NCI-H146 treated with DMSO at 0.1 percent for 48 hours (cell line): ENCODE measurements around the gene SOX8.

Source experiments
- DNase-seq: peaks from one replicate; lab custom pipeline; 2025; ENCODE audit not compliant: unreplicated experiment; lab: John Stamatoyannopoulos, UW

SOX8 gene

DNA sequence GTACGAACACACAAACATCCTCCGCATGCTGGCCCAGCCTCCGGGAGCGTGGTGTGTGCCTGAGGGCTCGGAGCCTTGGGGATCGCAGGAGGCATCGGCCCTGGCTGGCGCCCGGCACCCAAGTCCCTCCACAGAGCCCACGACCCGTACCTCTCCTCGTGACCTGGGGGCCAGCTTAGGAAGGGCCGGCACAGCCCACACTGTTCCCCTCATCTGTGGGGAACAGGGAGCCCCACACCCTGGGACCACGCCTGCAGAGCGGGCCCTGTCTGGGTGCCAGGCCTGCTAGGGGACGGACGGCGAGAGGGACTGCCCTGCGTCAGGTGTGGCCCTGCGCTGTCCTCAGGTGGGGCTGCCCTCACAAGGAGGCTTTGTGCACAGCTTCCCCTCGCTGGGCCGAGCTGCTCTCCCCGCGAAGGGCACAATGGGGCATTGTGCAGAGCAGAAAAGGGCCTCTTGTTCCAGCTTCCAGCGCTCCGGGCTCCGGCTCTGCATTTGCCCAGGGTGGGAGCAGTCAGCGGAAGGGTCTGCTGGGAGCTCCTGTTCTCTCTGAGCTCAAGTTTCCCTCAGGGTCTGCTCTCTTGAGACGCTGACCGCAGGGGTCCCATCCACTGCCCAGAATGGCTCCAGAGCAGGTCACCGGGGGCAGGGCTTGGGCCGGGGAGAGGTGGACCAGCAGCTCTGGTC is 9.1 kb upstream of the SOX8 start:
- DNase-seq = no peak

DNA sequence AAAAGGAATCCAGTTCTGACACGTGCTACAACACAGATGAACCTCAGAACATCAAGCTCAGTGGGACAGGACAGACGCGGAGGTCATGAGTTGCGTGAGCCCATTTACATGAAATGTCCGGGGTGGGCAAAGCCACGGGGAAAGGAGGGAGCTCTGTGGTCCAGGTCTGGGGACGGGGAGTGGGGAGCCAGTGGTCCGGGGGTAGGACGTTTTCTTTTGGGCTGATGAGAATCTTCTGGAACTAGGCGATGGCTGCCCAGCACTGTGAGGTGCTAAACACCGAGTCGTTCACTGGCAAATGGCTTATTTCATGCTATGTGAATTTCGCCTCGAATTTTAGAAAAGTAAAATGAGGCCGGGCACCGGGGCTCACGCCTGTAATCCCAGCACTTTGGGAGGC is 8.2 kb upstream of the SOX8 start:
- DNase-seq = no peak

DNA sequence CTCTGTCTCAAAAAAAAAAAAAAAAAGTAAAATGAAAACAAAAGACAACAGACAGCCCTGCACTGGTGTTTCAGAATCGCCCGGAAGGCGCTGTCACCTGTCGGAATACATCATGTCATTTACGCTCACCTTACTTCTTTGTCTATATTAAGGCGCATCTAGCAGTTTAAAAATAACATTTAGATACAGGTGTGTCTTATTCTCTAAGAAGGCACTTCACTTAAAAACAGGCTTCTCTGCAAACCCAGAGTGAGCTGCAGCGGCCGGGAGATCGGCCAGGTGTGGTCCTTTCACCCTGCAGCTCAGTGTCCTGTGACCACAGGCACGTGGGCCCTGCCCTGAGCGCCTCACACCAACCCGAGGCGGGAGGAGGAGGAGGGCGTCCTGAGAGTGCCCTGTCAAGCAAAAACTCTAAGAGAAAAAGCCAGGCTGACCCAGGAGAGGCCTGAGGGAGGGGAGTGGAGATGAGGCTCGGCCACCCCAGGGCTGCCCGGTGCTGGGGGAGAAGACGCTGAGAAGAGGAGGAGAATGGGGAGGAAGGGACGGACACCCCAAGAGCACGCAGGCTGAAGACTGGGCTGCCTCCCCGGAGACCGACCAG is 7.5 kb upstream of the SOX8 start:
- DNase-seq = no peak

GRCh38 chr16:974611-975261 is 6.8 kb upstream of the SOX8 start:
- no peak for DNase-seq

- no peak for DNase-seq
These were observed 6.3 kb upstream of the SOX8 start for GRCh38 chr16:975291-975690.

- no peak for DNase-seq
These were observed 5.1 kb upstream of the SOX8 start for GRCh38 chr16:976389-976931.

DNA sequence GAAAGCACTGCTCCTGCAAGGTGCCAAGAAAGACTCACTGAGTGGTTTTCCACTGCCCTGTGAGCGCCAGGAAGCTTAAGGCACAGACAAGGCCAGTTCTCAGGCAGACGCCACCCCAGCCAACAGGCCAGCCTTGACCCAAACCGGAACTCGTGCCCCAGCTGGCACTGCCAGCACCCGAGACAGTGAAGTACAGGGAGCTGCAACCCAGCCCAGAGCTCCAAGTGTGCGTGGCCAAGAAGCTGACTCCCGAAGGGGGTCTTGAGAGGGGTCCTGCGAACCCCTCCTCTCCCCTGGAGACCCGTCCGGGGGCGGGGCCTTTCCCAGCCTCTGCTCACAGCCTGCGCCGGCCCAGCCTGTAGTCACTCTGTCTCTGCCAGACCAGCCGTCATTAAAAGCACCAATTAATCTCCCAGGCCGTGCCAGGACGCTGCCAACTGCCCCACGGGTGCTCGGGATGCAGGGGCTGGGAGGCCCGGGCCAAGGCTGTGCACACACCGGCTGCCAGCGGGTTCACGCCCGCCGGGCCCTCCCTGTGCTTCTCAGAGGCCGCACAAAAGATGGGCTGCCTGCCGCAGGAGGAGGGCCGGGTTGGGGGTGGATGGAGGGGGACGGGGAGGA is 4.4 kb upstream of the SOX8 start:
- no peak for DNase-seq

GRCh38 chr16:977896-978295 is 3.7 kb upstream of the SOX8 start:
- DNase-seq = no peak

GRCh38 chr16:978403-978802 is 3.2 kb upstream of the SOX8 start:
- no peak for DNase-seq

- no peak for DNase-seq
These were observed 2.4 kb upstream of the SOX8 start for GRCh38 chr16:979147-979546.

GRCh38 chr16:979859-980594 is 1.5 kb upstream of the SOX8 start:
- DNase-seq = no peak

DNA sequence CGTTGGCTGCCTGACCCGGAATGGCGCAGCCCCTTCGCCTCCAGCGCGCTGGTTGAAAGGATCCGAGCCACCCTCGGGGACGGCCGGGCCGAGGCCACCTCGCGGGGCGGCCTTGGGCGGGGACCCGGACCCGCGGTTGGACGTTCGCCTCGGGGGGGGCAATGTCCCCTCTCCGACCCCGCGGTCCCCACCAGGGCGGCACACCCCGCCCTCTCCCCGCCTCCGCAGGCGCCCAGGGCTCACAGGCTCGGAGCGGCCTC is 1.0 kb upstream of the SOX8 start:
- DNase-seq = no peak

GRCh38 chr16:982145-983043 is 824 bp downstream of the SOX8 start:
- DNase-seq = no peak

DNA sequence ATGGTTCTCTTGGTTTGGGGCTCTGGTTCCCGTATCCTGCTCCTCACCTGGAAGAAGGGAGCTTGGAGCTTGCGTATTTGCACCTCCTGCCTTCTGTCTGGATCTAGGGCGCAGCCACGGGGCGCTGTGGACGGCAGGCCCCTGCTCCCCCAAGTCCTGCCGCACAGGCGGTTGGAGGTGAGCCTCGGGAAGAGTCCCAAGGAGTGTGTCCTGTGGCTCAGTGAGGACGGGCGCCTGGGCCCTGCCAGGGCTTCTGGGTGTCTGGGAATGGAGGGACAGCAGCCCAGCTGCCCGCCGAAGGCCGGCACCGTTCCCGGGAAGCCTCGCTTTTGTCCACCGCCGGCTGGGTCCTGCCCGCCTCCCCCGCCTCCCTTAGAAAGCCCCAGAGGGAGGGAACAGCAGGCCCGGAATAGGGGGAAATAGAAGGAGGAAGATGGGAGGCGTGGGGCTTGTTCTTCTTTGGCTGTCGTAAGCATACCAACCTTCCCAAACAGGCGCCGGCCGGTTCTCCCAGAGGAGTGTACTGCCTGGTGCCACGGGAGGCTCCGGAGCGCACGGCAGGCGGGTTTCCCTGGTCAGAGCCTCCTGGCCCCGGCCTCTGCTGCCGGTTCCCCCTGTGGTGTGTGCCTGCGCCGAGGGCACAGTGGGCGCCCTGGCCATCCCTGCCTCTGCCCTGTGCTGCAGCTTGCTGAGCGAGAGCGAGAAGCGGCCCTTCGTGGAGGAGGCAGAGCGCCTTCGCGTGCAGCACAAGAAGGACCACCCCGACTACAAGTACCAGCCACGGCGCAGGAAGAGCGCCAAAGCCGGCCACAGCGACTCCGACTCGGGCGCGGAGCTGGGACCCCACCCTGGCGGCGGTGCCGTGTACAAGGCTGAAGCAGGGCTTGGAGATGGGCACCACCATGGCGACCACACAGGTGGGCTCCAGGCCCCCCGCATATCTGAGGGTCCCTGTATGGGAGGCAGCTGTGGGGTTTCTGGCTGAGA is 1.8 kb downstream of the SOX8 start:
- no peak for DNase-seq

GRCh38 chr16:984121-984694 is 2.6 kb downstream of the SOX8 start:
- DNase-seq = no peak

- no peak for DNase-seq
These were observed 3.4 kb downstream of the SOX8 start for GRCh38 chr16:984736-985636.

GRCh38 chr16:985646-986400 is 4.3 kb downstream of the SOX8 start:
- DNase-seq = no peak
